OCI-LY1 (cell line): ENCODE measurements around the gene MRPL49.

Experiments
- EZH2 ChIP-seq: fragments of 200-600 bp; sonication (generic), shearing (Covaris generic); IDR thresholded peaks from 2 replicates; pipeline ENCODE4 v1.8.0; 2017; ENCODE audit warnings: borderline replicate concordance, mixed run types, mild to moderate bottlenecking, antibody characterized with exemption, low read length, moderate library complexity, mixed read lengths
- TF ChIP-seq, protein P1 (sequence below): fragments of 200-600 bp; sonication (generic), shearing (Covaris generic); IDR thresholded peaks from 2 replicates; pipeline ENCODE4 v1.5.1; 2017; ENCODE audit warnings: mild to moderate bottlenecking, antibody characterized with exemption, low read length, moderate library complexity, mixed read lengths

DNA sequence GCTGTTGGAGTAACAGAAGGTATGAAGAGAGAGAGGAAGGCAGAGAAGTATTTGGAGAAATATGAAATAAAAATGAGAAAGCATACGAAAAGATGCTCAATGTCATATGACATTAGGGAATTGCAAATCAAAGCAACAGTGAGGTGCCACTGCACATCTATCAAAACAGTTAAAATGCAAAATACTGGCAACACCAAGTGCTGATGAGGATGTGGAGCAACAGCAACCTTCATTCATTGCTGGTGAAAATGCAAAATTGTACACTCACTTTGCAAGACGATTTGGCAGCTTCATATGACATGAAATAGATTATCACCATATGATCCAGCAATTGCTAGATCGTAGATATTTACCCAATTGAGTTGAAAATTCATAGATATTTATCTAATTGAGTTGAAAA is 38.5 kb downstream of the MRPL49 start:
- TF ChIP-seq, protein P1, sequence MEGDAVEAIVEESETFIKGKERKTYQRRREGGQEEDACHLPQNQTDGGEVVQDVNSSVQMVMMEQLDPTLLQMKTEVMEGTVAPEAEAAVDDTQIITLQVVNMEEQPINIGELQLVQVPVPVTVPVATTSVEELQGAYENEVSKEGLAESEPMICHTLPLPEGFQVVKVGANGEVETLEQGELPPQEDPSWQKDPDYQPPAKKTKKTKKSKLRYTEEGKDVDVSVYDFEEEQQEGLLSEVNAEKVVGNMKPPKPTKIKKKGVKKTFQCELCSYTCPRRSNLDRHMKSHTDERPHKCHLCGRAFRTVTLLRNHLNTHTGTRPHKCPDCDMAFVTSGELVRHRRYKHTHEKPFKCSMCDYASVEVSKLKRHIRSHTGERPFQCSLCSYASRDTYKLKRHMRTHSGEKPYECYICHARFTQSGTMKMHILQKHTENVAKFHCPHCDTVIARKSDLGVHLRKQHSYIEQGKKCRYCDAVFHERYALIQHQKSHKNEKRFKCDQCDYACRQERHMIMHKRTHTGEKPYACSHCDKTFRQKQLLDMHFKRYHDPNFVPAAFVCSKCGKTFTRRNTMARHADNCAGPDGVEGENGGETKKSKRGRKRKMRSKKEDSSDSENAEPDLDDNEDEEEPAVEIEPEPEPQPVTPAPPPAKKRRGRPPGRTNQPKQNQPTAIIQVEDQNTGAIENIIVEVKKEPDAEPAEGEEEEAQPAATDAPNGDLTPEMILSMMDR = no peak
- TF ChIP-seq EZH2 = no peak
